HepG2 (cell line): ENCODE measurements around the gene VPS26B. TPM values are rescaled to one million over a fixed set of nuclear protein-coding genes. Genes with fewer than 3 reads are reported as not detected.

ENCODE experiments used
- ATAC-seq: fragments of 200-7000 bp; cut with Tn5 transposase; 3 replicates; pipeline ENCODE4 v1.9.1; 2020; ENCODE audit warnings: mild to moderate bottlenecking, moderate library complexity
- BruUV-seq: library from RNA; stranded (reverse); fragments of 400-500 nt; replicated peaks from 2 replicates; lab custom pipeline; 2021; lab: Mats Ljungman, UMichigan
- CTCF ChIA-PET: fragments of 300-600 bp; formaldehyde crosslinking; extraction: SDS; loops from one replicate; lab custom pipeline; 2021; ENCODE audit warnings: low total read pairs, inconsistent platforms, low intra/inter-chr PET ratio; lab: Yijun Ruan, JAX
- POLR2A ChIA-PET: fragments of 350-600 bp; sonication (Branson Sonifier 250); formaldehyde crosslinking; loops from one replicate; lab custom pipeline; 2020; ENCODE audit warnings: antibody characterized with exemption, inconsistent platforms; lab: Yijun Ruan, JAX
- DNase-seq: peaks from one replicate; pipeline ENCODE4 v3.0.0-alpha.2; 2015; ENCODE audit warnings: low spot score
- FAIRE-seq: peaks from 3 replicates; lab custom pipeline; 2011; peaks lifted over from hg19 to GRCh38; lab: Jason Lieb, UNC
- H2AFZ ChIP-seq: one replicate; pipeline ENCODE4 v1.6.1; 2011; ENCODE audit warnings: low read length, inconsistent platforms
- H3K27ac ChIP-seq: fragments of 300-600 bp; 3 replicates; pipeline ENCODE4 v1.8.0; 2011; ENCODE audit warnings: mixed run types, mild to moderate bottlenecking, mixed read lengths, low read length, inconsistent platforms; ENCODE audit not compliant: insufficient read depth; ENCODE audit errors: extremely low read length
- H3K27me3 ChIP-seq, 2 experiments: fragments of 200-600 bp in 1 of 2; 2 replicates in 1 of 2; 3 replicates in 1 of 2; pipeline versions ENCODE4 v1.6.0 to v1.8.0; 2011; ENCODE audit warnings: low read length in 2 of 2, mild to moderate bottlenecking in 2 of 2, moderate library complexity in 2 of 2, inconsistent platforms in 1 of 2; ENCODE audit not compliant: insufficient read depth in 2 of 2, control insufficient read depth in 1 of 2
- H3K36me3 ChIP-seq, 2 experiments: fragments of 200-600 bp in 1 of 2; replicated peaks in 1 of 2; 2 replicates in 1 of 2; 3 replicates in 1 of 2; pipeline versions ENCODE4 v1.5.1 to v1.8.0; 2011; ENCODE audit warnings: low read length in 2 of 2, inconsistent platforms in 1 of 2; ENCODE audit not compliant: insufficient read depth in 2 of 2, control insufficient read depth in 1 of 2
- H3K4me1 ChIP-seq: 2 replicates; pipeline ENCODE4 v1.5.1; 2012; ENCODE audit warnings: low read length, inconsistent platforms; ENCODE audit not compliant: insufficient read depth
- H3K4me2 ChIP-seq: 2 replicates; pipeline ENCODE4 v1.6.0; 2011; ENCODE audit warnings: low read depth, low read length, inconsistent platforms
- H3K4me3 ChIP-seq, 3 experiments: fragments of 200-600 bp in 1 of 3; sonication (generic), shearing (Covaris generic) in 1 of 3; replicated peaks in 1 of 3; 2 replicates each; pipeline ENCODE4 v1.5.1; 2011 to 2016; ENCODE audit warnings: low read length in 3 of 3, inconsistent platforms in 2 of 3, low read depth in 2 of 3, mild to moderate bottlenecking in 2 of 3, control low read depth in 1 of 3, mixed read lengths in 1 of 3; ENCODE audit not compliant: insufficient read depth in 1 of 3
- H3K79me2 ChIP-seq: one replicate; pipeline ENCODE4 v1.6.1; 2011; ENCODE audit warnings: low read length, inconsistent platforms; ENCODE audit not compliant: insufficient read depth
- H3K9ac ChIP-seq: 2 replicates; pipeline ENCODE4 v1.6.0; 2011; ENCODE audit warnings: mild to moderate bottlenecking, low read depth, low read length, inconsistent platforms; ENCODE audit not compliant: insufficient read depth
- H3K9me3 ChIP-seq: 2 replicates; pipeline ENCODE4 v1.5.1; 2012; ENCODE audit warnings: mild to moderate bottlenecking, low read length
- H4K20me1 ChIP-seq: 2 replicates; pipeline ENCODE4 v1.6.0; 2011; ENCODE audit warnings: inconsistent platforms, mild to moderate bottlenecking, low read length, moderate library complexity; ENCODE audit not compliant: insufficient read depth
- CBX2 ChIP-seq, 2 experiments: fragments of 200-600 bp in 1 of 2; sonication (generic); formaldehyde crosslinking in 1 of 2; IDR thresholded peaks; 2 replicates each; pipeline versions ENCODE4 v1.7.0 to v1.8.1; 2018 to 2022; ENCODE audit warnings: low read depth in 2 of 2, low read length in 1 of 2, mild to moderate bottlenecking in 1 of 2, missing genetic modification reagents in 1 of 2
- ERF ChIP-seq: IDR thresholded peaks from 2 replicates; pipeline ENCODE4 v1.6.1; 2018; ENCODE audit warnings: missing biosample characterization, missing genetic modification reagents
- NFIB ChIP-seq: sonication (generic); formaldehyde crosslinking; IDR thresholded peaks from 2 replicates; pipeline ENCODE4 v1.9.0; 2021; ENCODE audit warnings: missing genetic modification reagents, mild to moderate bottlenecking, borderline replicate concordance
- NR1H2 ChIP-seq: sonication (generic); formaldehyde crosslinking; IDR thresholded peaks from 2 replicates; pipeline ENCODE4 v1.8.1; 2022; ENCODE audit warnings: low read depth, missing genetic modification reagents, borderline replicate concordance
- RERE ChIP-seq: IDR thresholded peaks from 2 replicates; pipeline ENCODE4 v1.6.1; 2016; ENCODE audit warnings: low read depth, missing genetic modification reagents, missing compliant biosample characterization
- TCF7 ChIP-seq: sonication (generic); IDR thresholded peaks from 2 replicates; pipeline ENCODE4 v1.6.1; 2016; ENCODE audit warnings: antibody characterized with exemption, low read depth
- ZFYVE20 ChIP-seq: sonication (generic); formaldehyde crosslinking; IDR thresholded peaks from 2 replicates; pipeline ENCODE4 v1.8.0; 2023; ENCODE audit warnings: low read depth, mild to moderate bottlenecking, moderate library complexity, missing genetic modification reagents, borderline replicate concordance
- ZNF260 ChIP-seq: sonication (generic); formaldehyde crosslinking; IDR thresholded peaks from 2 replicates; pipeline ENCODE4 v1.4.0; 2020; ENCODE audit warnings: missing genetic modification reagents, low read depth, mild to moderate bottlenecking, borderline replicate concordance
- ZNF280D ChIP-seq: sonication (generic); formaldehyde crosslinking; IDR thresholded peaks from 2 replicates; pipeline ENCODE4 v1.5.1; 2020; ENCODE audit warnings: mild to moderate bottlenecking, missing genetic modification reagents
- WGBS: methylation state at CpG from one replicate; pipeline ENCODE4 v1.1.6; 2017; ENCODE audit warnings: low lambda C conversion rate; 5-methylcytosine and 5-hydroxymethylcytosine counted together
- in situ Hi-C: cut with HindIII; loops from 2 replicates; pipeline ENCODE4 v1.10.0; 2017; ENCODE audit warnings: low pct_unique_long_range_greater_than_20kb; ENCODE audit not compliant: extremely low pct_ligation_motif_present
- intact Hi-C: fragments of 100-400 bp; cut with micrococcal nuclease; formaldehyde crosslinking; loops from one replicate; pipeline ENCODE4 v1.10.0; 2022; ENCODE audit not compliant: unreplicated experiment
- polyA plus RNA-seq, 8 experiments: library from polyadenylated mRNA; depleted of rRNA in 3 of 8; stranded (reverse) in 7 of 8; unstranded in 1 of 8; fragments of >200 nt; fragmentation: Illumina TruSeq in 4 of 8; extraction: Trizol in 4 of 8; gene quantifications; 2 replicates each; pipeline versions ENCODE4 v1.2.1 to v1.2.3, GENCODE V29; 2011 to 2016; ENCODE audit warnings: low read depth in 4 of 8, missing spikeins in 1 of 8, mixed read lengths in 1 of 8; ENCODE audit not compliant: insufficient read depth in 1 of 8
- total RNA-seq, 5 experiments: library from RNA; depleted of rRNA; stranded (reverse); fragments of >200 nt; fragmentation: Illumina TruSeq; extraction: Trizol; gene quantifications; 2 replicates each; pipeline ENCODE4 v1.2.3, GENCODE V29; 2016; ENCODE audit warnings: low read depth in 1 of 5
- TF ChIP-seq, protein P1 (sequence below): sonication (generic); formaldehyde crosslinking; IDR thresholded peaks from 2 replicates; pipeline ENCODE4 v1.5.0; 2020; ENCODE audit warnings: missing genetic modification reagents
- TF ChIP-seq, protein P2 (sequence below): sonication (generic); formaldehyde crosslinking; IDR thresholded peaks from 2 replicates; pipeline ENCODE4 v1.9.0; 2022; ENCODE audit warnings: missing genetic modification reagents, mild to moderate bottlenecking, borderline replicate concordance

VPS26B gene
- total and polyA plus RNA-seq, 2 of the 13 experiments (the other 11 are each of a cell fraction or from before 2014, with no cell fraction given): 20.2 to 23.2 TPM

- DNase-seq: no peak
- ChIA-PET POLR2A (no interaction called here), CTCF (no interaction called here)
- in situ Hi-C loops: no loop called here
- Histone ChIP-seq H3K9me3 (no peaks in the 10 kb centered on the region), H3K79me2 (peaks cover 27% of the 10 kb centered on the region), H3K4me2 (no peak overlapping the region), H3K4me1 (peaks cover 34% of the 10 kb centered on the region), H3K27ac (no peak overlapping the region), H4K20me1 (no peaks in the 10 kb centered on the region), H2AFZ (no peak overlapping the region), H3K27me3 (no peaks in the 10 kb centered on the region), H3K9ac (no peak overlapping the region), H3K36me3 (peaks cover 2 to 3% of the 10 kb centered on the region in 2 experiments; a peak in 2 of 5 replicates), H3K4me3 (no peak overlapping the region)
- intact Hi-C loops: no loop called here
- no TSS peak for BruUV-seq
- ATAC-seq: no peak
- 86% methylated on average over 6 of the region's 6 CpGs for WGBS
- FAIRE-seq: no peak
- TF ChIP-seq, protein P1, sequence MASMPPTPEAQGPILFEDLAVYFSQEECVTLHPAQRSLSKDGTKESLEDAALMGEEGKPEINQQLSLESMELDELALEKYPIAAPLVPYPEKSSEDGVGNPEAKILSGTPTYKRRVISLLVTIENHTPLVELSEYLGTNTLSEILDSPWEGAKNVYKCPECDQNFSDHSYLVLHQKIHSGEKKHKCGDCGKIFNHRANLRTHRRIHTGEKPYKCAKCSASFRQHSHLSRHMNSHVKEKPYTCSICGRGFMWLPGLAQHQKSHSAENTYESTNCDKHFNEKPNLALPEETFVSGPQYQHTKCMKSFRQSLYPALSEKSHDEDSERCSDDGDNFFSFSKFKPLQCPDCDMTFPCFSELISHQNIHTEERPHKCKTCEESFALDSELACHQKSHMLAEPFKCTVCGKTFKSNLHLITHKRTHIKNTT (CRISPR knock-in tag): no peak
- no peak for TF ChIP-seq ZFYVE20
- TF ChIP-seq CBX2 (IDR thresholded peaks at IDR 0.05; ENCODE audit: low read depth, low read length): no peak
- no peak for TF ChIP-seq CBX2 (CRISPR knock-in tag; IDR thresholded peaks at IDR 0.05; ENCODE audit: low read depth)
- no peak for TF ChIP-seq ZNF280D (CRISPR knock-in tag)
- no peak for TF ChIP-seq NFIB (CRISPR knock-in tag)
- TF ChIP-seq TCF7: no peak
- no peak for TF ChIP-seq ZNF260
- TF ChIP-seq NR1H2 (CRISPR knock-in tag): no peak
- TF ChIP-seq, protein P2, sequence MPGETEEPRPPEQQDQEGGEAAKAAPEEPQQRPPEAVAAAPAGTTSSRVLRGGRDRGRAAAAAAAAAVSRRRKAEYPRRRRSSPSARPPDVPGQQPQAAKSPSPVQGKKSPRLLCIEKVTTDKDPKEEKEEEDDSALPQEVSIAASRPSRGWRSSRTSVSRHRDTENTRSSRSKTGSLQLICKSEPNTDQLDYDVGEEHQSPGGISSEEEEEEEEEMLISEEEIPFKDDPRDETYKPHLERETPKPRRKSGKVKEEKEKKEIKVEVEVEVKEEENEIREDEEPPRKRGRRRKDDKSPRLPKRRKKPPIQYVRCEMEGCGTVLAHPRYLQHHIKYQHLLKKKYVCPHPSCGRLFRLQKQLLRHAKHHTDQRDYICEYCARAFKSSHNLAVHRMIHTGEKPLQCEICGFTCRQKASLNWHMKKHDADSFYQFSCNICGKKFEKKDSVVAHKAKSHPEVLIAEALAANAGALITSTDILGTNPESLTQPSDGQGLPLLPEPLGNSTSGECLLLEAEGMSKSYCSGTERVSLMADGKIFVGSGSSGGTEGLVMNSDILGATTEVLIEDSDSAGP: no peak
- TF ChIP-seq RERE (CRISPR knock-in tag): no peak
- no peak for TF ChIP-seq ERF (CRISPR knock-in tag)
Observed at GRCh38 chr11:134229126-134229790, 4.8 kb downstream of the VPS26B start.
